ENCODE results near the gene CRYGD. TPM values are rescaled to one million over a fixed set of nuclear protein-coding genes. Genes with fewer than 3 reads are reported as not detected.

The CRYGD gene
- total and polyA plus RNA-seq, 9 of the 15 experiments (the other 6 are each of a cell fraction or from before 2014, with no cell fraction given) = not detected

- 0 out of 2 replicates have a peak, but pooled peaks have one; percentile 27 for TF ChIP-seq ZBTB40 (IDR thresholded peaks at IDR 0.05)
- TF ChIP-seq ZBTB40 (CRISPR knock-in tag; IDR thresholded peaks at IDR 0.05) = no peak
- TF ChIP-seq C11orf30 (IDR thresholded peaks at IDR 0.05; ENCODE audit: low read depth) = peak; percentile 65
- TF ChIP-seq ZBTB8A (IDR thresholded peaks at IDR 0.05; ENCODE audit: partially characterized antibody) = no peak
- TF ChIP-seq PYGO2 (tag; IDR thresholded peaks at IDR 0.05) = no peak
- TF ChIP-seq PHB2 (IDR thresholded peaks at IDR 0.05; ENCODE audit: low read depth) = no peak
- no peak for TF ChIP-seq NFATC3 (IDR thresholded peaks at IDR 0.05)
- TF ChIP-seq BACH1 (tag; IDR thresholded peaks at IDR 0.05) = no peak
- no peak for TF ChIP-seq AFF4 (CRISPR knock-in tag; IDR thresholded peaks at IDR 0.05)
- no peak for TF ChIP-seq SIN3B (IDR thresholded peaks at IDR 0.05; ENCODE audit: low read depth)
- no peak for TF ChIP-seq ZNF354B (CRISPR knock-in tag; IDR thresholded peaks at IDR 0.05)
- TF ChIP-seq, protein P1, sequence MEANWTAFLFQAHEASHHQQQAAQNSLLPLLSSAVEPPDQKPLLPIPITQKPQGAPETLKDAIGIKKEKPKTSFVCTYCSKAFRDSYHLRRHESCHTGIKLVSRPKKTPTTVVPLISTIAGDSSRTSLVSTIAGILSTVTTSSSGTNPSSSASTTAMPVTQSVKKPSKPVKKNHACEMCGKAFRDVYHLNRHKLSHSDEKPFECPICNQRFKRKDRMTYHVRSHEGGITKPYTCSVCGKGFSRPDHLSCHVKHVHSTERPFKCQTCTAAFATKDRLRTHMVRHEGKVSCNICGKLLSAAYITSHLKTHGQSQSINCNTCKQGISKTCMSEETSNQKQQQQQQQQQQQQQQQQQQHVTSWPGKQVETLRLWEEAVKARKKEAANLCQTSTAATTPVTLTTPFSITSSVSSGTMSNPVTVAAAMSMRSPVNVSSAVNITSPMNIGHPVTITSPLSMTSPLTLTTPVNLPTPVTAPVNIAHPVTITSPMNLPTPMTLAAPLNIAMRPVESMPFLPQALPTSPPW (CRISPR knock-in tag; IDR thresholded peaks at IDR 0.05) = no peak
Observed at GRCh38 chr2:208172125-208172524, 47.8 kb upstream of the CRYGD start (continued).

All from K562 (cell line).